IMR-90 (cell line): ENCODE measurements around the gene ABCC5. TPM values are rescaled to one million over a fixed set of nuclear protein-coding genes. Genes with fewer than 3 reads are reported as not detected.

Experiments
- ATAC-seq: fragments of 200-7000 bp; cut with Tn5 transposase; 2 replicates; pipeline ENCODE4 v1.9.1; 2020; ENCODE audit warnings: low read depth, mild to moderate bottlenecking, moderate library complexity
- BruUV-seq: library from RNA; stranded (reverse); fragments of 400-500 nt; replicated peaks from 2 replicates; lab custom pipeline; 2021; lab: Mats Ljungman, UMichigan
- CTCF ChIA-PET: fragments of 300-600 bp; formaldehyde crosslinking; extraction: SDS; loops from one replicate; lab custom pipeline; 2021; ENCODE audit warnings: antibody characterized with exemption; lab: Yijun Ruan, JAX
- POLR2A ChIA-PET: fragments of 300-600 bp; sonication (Branson Sonifier 250); formaldehyde crosslinking; loops from one replicate; lab custom pipeline; 2022; ENCODE audit warnings: antibody characterized with exemption; ENCODE audit not compliant: unreplicated experiment; lab: Charles Lee
- DNase-seq: peaks from one replicate; pipeline ENCODE4 v3.0.0; 2013
- H2AFZ ChIP-seq: replicated peaks from 2 replicates; pipeline ENCODE3; 2013; ENCODE audit warnings: low read length, mild to moderate bottlenecking; ENCODE audit not compliant: poor library complexity
- H2AK5ac ChIP-seq: 2 replicates; pipeline ENCODE4 v1.6.1; 2013; ENCODE audit warnings: low read depth, low read length, inconsistent platforms
- H2AK9ac ChIP-seq: replicated peaks from 2 replicates; pipeline ENCODE3; 2013; ENCODE audit warnings: mild to moderate bottlenecking, low read depth, low read length, moderate library complexity; ENCODE audit not compliant: poor library complexity
- H2BK120ac ChIP-seq: 2 replicates; pipeline ENCODE4 v1.6.1; 2013; ENCODE audit warnings: low read depth, low read length, inconsistent platforms
- H2BK15ac ChIP-seq: 3 replicates; pipeline ENCODE4 v1.6.1; 2013; ENCODE audit warnings: low read depth, low read length, inconsistent platforms
- H2BK20ac ChIP-seq: 2 replicates; pipeline ENCODE4 v1.6.1; 2013; ENCODE audit warnings: low read depth, mild to moderate bottlenecking, inconsistent platforms, low read length, moderate library complexity
- H2BK5ac ChIP-seq: 2 replicates; pipeline ENCODE4 v1.6.1; 2013; ENCODE audit warnings: mild to moderate bottlenecking, low read depth, low read length, inconsistent platforms; ENCODE audit not compliant: poor library complexity, severe bottlenecking
- H3K14ac ChIP-seq: replicated peaks from 2 replicates; pipeline ENCODE4 v1.6.1; 2013; ENCODE audit warnings: low read depth, low read length, inconsistent platforms
- H3K18ac ChIP-seq: 2 replicates; pipeline ENCODE4 v1.6.1; 2013; ENCODE audit warnings: low read depth, low read length, control low read depth
- H3K23ac ChIP-seq: 2 replicates; pipeline ENCODE4 v1.6.1; 2013; ENCODE audit warnings: low read depth, low read length, inconsistent platforms
- H3K27ac ChIP-seq: 2 replicates; pipeline ENCODE4 v1.5.1; 2013; ENCODE audit warnings: mild to moderate bottlenecking, control low read depth, low read length; ENCODE audit not compliant: insufficient read depth
- H3K27me3 ChIP-seq: 2 replicates; pipeline ENCODE4 v1.6.1; 2013; ENCODE audit warnings: low read length; ENCODE audit not compliant: control insufficient read depth, insufficient read depth
- H3K36me3 ChIP-seq: 2 replicates; pipeline ENCODE4 v1.6.1; 2013; ENCODE audit warnings: low read length, mixed read lengths; ENCODE audit not compliant: control insufficient read depth, insufficient read depth
- H3K4ac ChIP-seq: 2 replicates; pipeline ENCODE4 v1.6.1; 2013; ENCODE audit warnings: low read depth, low read length, inconsistent platforms
- H3K4me1 ChIP-seq: 2 replicates; pipeline ENCODE4 v1.6.1; 2013; ENCODE audit warnings: low read length, mixed read lengths; ENCODE audit not compliant: control insufficient read depth, insufficient read depth
- H3K4me2 ChIP-seq: 2 replicates; pipeline ENCODE4 v1.6.1; 2013; ENCODE audit warnings: low read depth, mild to moderate bottlenecking, control low read depth, low read length, moderate library complexity
- H3K4me3 ChIP-seq: 2 replicates; pipeline ENCODE4 v1.5.1; 2013; ENCODE audit warnings: low read depth, mild to moderate bottlenecking, control low read depth, low read length, moderate library complexity; ENCODE audit not compliant: insufficient read depth
- H3K56ac ChIP-seq: 2 replicates; pipeline ENCODE4 v1.6.1; 2013; ENCODE audit warnings: low read length, inconsistent platforms; ENCODE audit not compliant: insufficient read depth; ENCODE audit errors: extremely low read depth
- H3K79me1 ChIP-seq, 2 experiments: 2 replicates each; pipeline ENCODE4 v1.6.1; 2013; ENCODE audit warnings: low read length in 2 of 2, inconsistent platforms in 1 of 2, low read depth in 1 of 2
- H3K9ac ChIP-seq: 2 replicates; pipeline ENCODE4 v1.6.1; 2013; ENCODE audit warnings: low read depth, low read length, control low read depth
- H3K9me1 ChIP-seq: 2 replicates; pipeline ENCODE4 v1.6.1; 2013; ENCODE audit warnings: low read length, inconsistent platforms; ENCODE audit not compliant: insufficient read depth
- H3K9me3 ChIP-seq: 2 replicates; pipeline ENCODE4 v1.6.1; 2013; ENCODE audit warnings: low read length; ENCODE audit not compliant: control insufficient read depth, insufficient read depth
- H4K20me1 ChIP-seq: 2 replicates; pipeline ENCODE4 v1.6.1; 2013; ENCODE audit warnings: low read length, inconsistent platforms; ENCODE audit not compliant: insufficient read depth
- H4K5ac ChIP-seq: 2 replicates; pipeline ENCODE4 v1.6.1; 2013; ENCODE audit warnings: mild to moderate bottlenecking, low read depth, low read length, control low read depth
- H4K8ac ChIP-seq, 2 experiments: 2 replicates each; pipeline ENCODE4 v1.6.1; 2013; ENCODE audit warnings: low read depth in 2 of 2, low read length in 2 of 2, control low read depth in 1 of 2, inconsistent platforms in 1 of 2
- H4K91ac ChIP-seq: 2 replicates; pipeline ENCODE4 v1.6.1; 2013; ENCODE audit warnings: low read depth, low read length, inconsistent platforms; ENCODE audit not compliant: insufficient read depth
- CEBPB ChIP-seq: IDR thresholded peaks from 2 replicates; pipeline ENCODE4 v1.6.1; 2012; ENCODE audit warnings: low read depth, low read length, improper control_type of control experiment
- CHD1 ChIP-seq: IDR thresholded peaks from 2 replicates; pipeline ENCODE4 v1.6.1; 2012; ENCODE audit warnings: low read depth, low read length, improper control_type of control experiment
- FOS ChIP-seq: fragments of 150-350 bp; IDR thresholded peaks from 2 replicates; pipeline ENCODE4 v1.6.1; 2016; ENCODE audit warnings: low read depth, low read length
- MAZ ChIP-seq: IDR thresholded peaks from 2 replicates; pipeline ENCODE4 v1.6.1; 2012; ENCODE audit warnings: low read depth, mild to moderate bottlenecking, low read length, improper control_type of control experiment, moderate library complexity, borderline replicate concordance
- MXI1 ChIP-seq: IDR thresholded peaks from 2 replicates; pipeline ENCODE4 v1.6.1; 2012; ENCODE audit warnings: low read depth, mild to moderate bottlenecking, low read length, moderate library complexity, borderline replicate concordance
- SMC3 ChIP-seq: fragments of 150-350 bp; IDR thresholded peaks from 2 replicates; pipeline ENCODE4 v1.6.1; 2016; ENCODE audit warnings: low read depth, mild to moderate bottlenecking, antibody characterized with exemption, low read length, moderate library complexity
- WGBS, 2 experiments: methylation state at CpG; one replicate each; pipeline versions ENCODE4 v1.1.5 to v1.1.7; 2013; ENCODE audit warnings: missing lambda C conversion rate in 2 of 2; ENCODE audit not compliant: insufficient read length in 1 of 2; ENCODE audit errors: extremely low coverage in 2 of 2; 5-methylcytosine and 5-hydroxymethylcytosine counted together
- dilution Hi-C: fragments of 300-500 bp; cut with HindIII; formaldehyde crosslinking; loops from one replicate; pipeline ENCODE4 v1.14.3; 2018; ENCODE audit warnings: low sequenced_read_pairs; ENCODE audit not compliant: unreplicated experiment
- in situ Hi-C: fragments of 300-500 bp; cut with MboI; formaldehyde crosslinking; loops from 3 replicates; pipeline ENCODE4 v1.14.3; 2019; ENCODE audit warnings: low sequenced_read_pairs, inconsistent platforms, mixed read lengths
- intact Hi-C: fragments of 100-400 bp; cut with micrococcal nuclease; formaldehyde crosslinking; loops from 2 replicates; pipeline ENCODE4 v1.10.0; 2022
- polyA plus RNA-seq, 3 experiments: library from polyadenylated mRNA; depleted of rRNA; stranded (reverse); fragments of >200 nt; gene quantifications; 2 replicates each; pipeline ENCODE4 v1.2.3, GENCODE V29; 2012; ENCODE audit warnings: low replicate concordance in 1 of 3
- total RNA-seq: library from RNA; depleted of rRNA; stranded (reverse); fragments of >200 nt; gene quantifications from 2 replicates; pipeline ENCODE4 v1.2.3, GENCODE V29; 2012
- TF ChIP-seq, protein P1 (sequence below): fragments of 150-350 bp; IDR thresholded peaks from 2 replicates; pipeline ENCODE4 v1.6.1; 2016; ENCODE audit warnings: low read depth, mild to moderate bottlenecking, low read length, moderate library complexity, borderline replicate concordance
- TF ChIP-seq, protein P2 (sequence below): conservative IDR thresholded peaks from 2 replicates; pipeline ENCODE4 v1.5.1; 2012; ENCODE audit warnings: mild to moderate bottlenecking, low read depth, low read length, improper control_type of control experiment

ABCC5 gene
- total and polyA plus RNA-seq, 2 of the 4 experiments (the other 2 are of a cell fraction) = 8.4 to 17.7 TPM

DNA sequence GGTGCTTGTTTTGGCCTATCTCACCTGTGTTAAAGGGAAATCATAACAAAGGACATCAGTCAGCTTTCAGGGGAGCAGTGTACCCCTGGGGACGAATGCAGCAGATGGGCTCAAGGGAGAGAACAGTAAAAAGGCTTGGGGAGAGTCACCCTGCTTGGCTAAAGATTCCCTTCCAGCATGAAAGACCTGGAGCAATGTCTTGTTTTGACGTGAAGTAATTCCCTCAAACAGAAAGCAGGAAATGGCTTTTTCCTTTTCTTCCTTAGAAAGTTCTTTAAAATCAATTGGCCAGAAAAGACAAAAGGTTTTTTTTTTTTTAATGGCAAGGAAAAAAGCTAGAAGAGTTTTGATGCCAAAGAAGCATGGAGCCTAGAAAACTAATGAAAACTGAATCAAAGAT lies 76.5 kb downstream of the ABCC5 start:
- CTCF ChIA-PET = interaction anchor here (0.6 kb wide), 1 partner anchor 64 kb away, joined by 3 read pairs; no protein-coding TSS in a partner anchor
- no peak overlapping the region for H3K4me3 ChIP-seq
- no TSS peak for BruUV-seq

More for the DNA sequence above, 76.5 kb downstream of the ABCC5 start:
- Histone ChIP-seq H2AK5ac (no peak overlapping the region), H3K4me2 (no peak overlapping the region), H3K27me3 (no peaks in the 10 kb centered on the region), H4K8ac (no peak overlapping the region), H2BK5ac (no peak overlapping the region), H3K9me3 (no peaks in the 10 kb centered on the region), H2BK15ac (no peak overlapping the region), H3K18ac (no peak overlapping the region), H2BK120ac (no peak overlapping the region), H4K20me1 (no peaks in the 10 kb centered on the region), H3K4me1 (no peaks in the 10 kb centered on the region; the same call in 1 of the 2 replicates), H3K14ac (no peak overlapping the region), H2AFZ (no peak overlapping the region), H3K23ac (no peak overlapping the region), H3K79me1 (no peaks in the 10 kb centered on the region), H3K4ac (no peak overlapping the region), H3K27ac (no peak overlapping the region), H3K56ac (no peak overlapping the region), H3K9me1 (peaks cover 9% of the 10 kb centered on the region; the same call in 1 of the 2 replicates), H3K9ac (no peak overlapping the region), H4K5ac (no peak overlapping the region), H3K36me3 (peaks cover 44% of the 10 kb centered on the region), H2BK20ac (no peak overlapping the region), H4K91ac (no peak overlapping the region), H2AK9ac (no peak overlapping the region)
- no CpG with 5 or more reads among the region's 2 CpGs for WGBS, 2 experiments
- dilution Hi-C loops = no loop called here
- TF ChIP-seq, protein P1, sequence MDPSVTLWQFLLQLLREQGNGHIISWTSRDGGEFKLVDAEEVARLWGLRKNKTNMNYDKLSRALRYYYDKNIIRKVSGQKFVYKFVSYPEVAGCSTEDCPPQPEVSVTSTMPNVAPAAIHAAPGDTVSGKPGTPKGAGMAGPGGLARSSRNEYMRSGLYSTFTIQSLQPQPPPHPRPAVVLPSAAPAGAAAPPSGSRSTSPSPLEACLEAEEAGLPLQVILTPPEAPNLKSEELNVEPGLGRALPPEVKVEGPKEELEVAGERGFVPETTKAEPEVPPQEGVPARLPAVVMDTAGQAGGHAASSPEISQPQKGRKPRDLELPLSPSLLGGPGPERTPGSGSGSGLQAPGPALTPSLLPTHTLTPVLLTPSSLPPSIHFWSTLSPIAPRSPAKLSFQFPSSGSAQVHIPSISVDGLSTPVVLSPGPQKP = no peak
- TF ChIP-seq SMC3 (no peak), FOS (no peak), CHD1 (no peak), MAZ (no peak), MXI1 (no peak), CEBPB (no peak)
- TF ChIP-seq, protein P2, sequence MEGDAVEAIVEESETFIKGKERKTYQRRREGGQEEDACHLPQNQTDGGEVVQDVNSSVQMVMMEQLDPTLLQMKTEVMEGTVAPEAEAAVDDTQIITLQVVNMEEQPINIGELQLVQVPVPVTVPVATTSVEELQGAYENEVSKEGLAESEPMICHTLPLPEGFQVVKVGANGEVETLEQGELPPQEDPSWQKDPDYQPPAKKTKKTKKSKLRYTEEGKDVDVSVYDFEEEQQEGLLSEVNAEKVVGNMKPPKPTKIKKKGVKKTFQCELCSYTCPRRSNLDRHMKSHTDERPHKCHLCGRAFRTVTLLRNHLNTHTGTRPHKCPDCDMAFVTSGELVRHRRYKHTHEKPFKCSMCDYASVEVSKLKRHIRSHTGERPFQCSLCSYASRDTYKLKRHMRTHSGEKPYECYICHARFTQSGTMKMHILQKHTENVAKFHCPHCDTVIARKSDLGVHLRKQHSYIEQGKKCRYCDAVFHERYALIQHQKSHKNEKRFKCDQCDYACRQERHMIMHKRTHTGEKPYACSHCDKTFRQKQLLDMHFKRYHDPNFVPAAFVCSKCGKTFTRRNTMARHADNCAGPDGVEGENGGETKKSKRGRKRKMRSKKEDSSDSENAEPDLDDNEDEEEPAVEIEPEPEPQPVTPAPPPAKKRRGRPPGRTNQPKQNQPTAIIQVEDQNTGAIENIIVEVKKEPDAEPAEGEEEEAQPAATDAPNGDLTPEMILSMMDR = no peak
- intact Hi-C loops = no loop called here
- DNase-seq (no peak), ATAC-seq (no peak)
- POLR2A ChIA-PET = no interaction called here
- in situ Hi-C loops = no loop called here
